Stomach (tissue), 4 donors: ENCODE results near the gene YWHAG.

ENCODE experiments used
- POLR2A ChIP-seq, 4 donors: fragments of 450-650 bp; IDR thresholded peaks; one replicate each; pipeline ENCODE4 v1.6.1; 2016; ENCODE audit warnings: antibody characterized with exemption in 4 of 4, control low read depth in 2 of 4, mild to moderate bottlenecking in 1 of 4, moderate library complexity in 1 of 4
- TF ChIP-seq, protein P1 (sequence below), 7 experiments: fragments of 450-650 bp in 4 of 7; fragments of 200-600 bp in 3 of 7; sonication (generic) in 3 of 7; IDR thresholded peaks; one replicate each; pipeline ENCODE4 v1.5.1; 2016 to 2019; ENCODE audit warnings: antibody characterized with exemption in 7 of 7, control low read depth in 2 of 7, mild to moderate bottlenecking in 1 of 7

- TF ChIP-seq, protein P1, sequence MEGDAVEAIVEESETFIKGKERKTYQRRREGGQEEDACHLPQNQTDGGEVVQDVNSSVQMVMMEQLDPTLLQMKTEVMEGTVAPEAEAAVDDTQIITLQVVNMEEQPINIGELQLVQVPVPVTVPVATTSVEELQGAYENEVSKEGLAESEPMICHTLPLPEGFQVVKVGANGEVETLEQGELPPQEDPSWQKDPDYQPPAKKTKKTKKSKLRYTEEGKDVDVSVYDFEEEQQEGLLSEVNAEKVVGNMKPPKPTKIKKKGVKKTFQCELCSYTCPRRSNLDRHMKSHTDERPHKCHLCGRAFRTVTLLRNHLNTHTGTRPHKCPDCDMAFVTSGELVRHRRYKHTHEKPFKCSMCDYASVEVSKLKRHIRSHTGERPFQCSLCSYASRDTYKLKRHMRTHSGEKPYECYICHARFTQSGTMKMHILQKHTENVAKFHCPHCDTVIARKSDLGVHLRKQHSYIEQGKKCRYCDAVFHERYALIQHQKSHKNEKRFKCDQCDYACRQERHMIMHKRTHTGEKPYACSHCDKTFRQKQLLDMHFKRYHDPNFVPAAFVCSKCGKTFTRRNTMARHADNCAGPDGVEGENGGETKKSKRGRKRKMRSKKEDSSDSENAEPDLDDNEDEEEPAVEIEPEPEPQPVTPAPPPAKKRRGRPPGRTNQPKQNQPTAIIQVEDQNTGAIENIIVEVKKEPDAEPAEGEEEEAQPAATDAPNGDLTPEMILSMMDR (IDR thresholded peaks at IDR 0.05), result no peak
- TF ChIP-seq POLR2A (IDR thresholded peaks at IDR 0.05), result peak in 1 of 4 donors; percentile 76
Observed at GRCh38 chr7:76317782-76318487, 40.9 kb downstream of the YWHAG start.
